NCI-H748 (cell line): ENCODE measurements around the gene DGKG.

ENCODE experiments used
- DNase-seq: peaks from one replicate; lab custom pipeline; 2025; ENCODE audit not compliant: unreplicated experiment; lab: John Stamatoyannopoulos, UW

DGKG gene

GRCh38 chr3:186118692-186119091 lies 243.3 kb downstream of the DGKG start:
- no peak for DNase-seq

- DNase-seq: no peak
Observed at GRCh38 chr3:186117521-186118134, 244.4 kb downstream of the DGKG start.

DNA sequence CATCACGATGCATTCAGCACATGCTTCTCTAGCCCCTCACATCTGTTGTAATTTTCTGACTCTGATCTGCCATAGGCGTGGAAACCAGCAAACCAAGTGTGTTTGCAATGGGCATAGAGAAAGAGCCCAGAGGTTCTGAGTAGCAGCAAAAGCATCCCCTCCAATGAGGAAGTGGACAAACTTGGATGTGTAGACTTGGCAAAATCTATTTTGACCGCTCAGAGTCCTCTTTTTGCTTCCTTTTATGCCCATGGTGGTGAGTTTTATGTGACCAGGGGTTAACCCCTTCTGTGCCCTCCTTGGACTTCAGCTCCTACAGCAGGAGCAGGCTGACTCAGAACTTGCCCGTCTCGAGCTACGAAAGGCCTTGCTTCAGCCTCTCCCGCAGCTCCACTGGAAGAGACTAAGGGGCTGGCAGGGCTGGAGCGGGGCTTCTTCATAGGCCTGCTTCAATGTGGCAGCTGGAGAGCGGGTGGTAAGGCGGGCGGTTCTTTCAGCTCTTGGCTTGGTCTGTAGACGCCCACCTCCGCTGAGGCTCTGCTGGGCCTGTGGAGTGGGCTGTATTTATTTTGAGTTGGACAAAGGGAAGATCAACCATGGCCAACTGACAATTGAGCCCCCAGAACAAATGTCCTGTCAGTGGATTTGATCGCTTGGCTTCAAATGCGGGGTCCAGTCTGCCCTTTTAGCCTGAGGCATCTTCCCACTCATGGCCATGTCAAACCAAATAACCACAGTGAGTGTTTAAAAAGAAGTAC lies 246.6 kb downstream of the DGKG start:
- DNase-seq: no peak

GRCh38 chr3:186110975-186111974 lies 250.8 kb downstream of the DGKG start:
- no peak for DNase-seq

GRCh38 chr3:186109897-186110803 lies 251.9 kb downstream of the DGKG start:
- peak; percentile 19 for DNase-seq

DNA sequence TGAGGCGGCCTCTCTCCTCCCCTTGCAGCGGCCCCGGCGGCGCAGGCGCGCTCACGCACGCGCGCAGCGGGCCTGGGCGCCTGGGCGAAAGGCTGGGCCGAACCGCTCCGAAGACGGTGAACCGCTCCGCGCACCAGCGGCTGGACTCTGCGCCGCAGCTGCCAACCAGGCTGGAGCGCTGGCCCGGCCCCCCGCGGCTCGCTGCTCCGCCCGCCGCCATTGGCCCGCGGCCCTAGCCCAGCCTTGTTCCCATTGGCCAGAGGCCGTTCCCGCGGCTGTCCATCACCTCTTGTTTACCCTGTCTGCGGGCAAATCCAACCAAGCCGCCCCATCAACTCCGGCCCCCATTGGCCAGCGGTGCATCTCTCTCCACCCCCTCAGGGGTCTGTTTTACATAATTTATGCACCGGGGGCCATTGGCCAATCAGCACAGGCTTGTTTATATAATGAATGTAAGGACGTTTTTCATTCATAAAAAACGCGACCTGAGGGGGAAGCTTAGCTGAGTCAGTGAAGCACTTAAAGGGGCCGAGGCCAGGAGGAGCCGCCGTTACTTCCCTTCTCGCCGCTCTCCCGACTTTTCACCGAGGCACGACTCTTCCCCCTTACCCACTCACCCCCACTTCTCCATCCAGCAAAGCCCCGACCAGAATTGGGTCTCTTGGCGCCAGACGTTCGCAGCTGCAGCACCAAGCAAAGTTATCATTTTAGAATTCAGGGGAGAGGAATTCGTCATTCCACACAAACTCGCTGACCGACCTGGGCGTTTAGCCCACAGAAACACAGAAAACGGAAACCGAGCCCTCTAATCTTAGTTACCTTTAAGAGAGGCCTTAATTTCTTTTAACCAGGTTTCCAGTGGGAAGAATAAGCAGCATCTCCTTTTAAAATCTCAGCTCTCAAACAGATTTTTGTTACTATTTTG lies 252.8 kb downstream of the DGKG start, which contains the start of gene ETV5:
ETV5 (minus strand) TSS at position 149 of the 925 bp plus-strand sequence. CDS start 3,221 bp downstream, outside the sequence.
- DNase-seq: peak; percentile 96

DNA sequence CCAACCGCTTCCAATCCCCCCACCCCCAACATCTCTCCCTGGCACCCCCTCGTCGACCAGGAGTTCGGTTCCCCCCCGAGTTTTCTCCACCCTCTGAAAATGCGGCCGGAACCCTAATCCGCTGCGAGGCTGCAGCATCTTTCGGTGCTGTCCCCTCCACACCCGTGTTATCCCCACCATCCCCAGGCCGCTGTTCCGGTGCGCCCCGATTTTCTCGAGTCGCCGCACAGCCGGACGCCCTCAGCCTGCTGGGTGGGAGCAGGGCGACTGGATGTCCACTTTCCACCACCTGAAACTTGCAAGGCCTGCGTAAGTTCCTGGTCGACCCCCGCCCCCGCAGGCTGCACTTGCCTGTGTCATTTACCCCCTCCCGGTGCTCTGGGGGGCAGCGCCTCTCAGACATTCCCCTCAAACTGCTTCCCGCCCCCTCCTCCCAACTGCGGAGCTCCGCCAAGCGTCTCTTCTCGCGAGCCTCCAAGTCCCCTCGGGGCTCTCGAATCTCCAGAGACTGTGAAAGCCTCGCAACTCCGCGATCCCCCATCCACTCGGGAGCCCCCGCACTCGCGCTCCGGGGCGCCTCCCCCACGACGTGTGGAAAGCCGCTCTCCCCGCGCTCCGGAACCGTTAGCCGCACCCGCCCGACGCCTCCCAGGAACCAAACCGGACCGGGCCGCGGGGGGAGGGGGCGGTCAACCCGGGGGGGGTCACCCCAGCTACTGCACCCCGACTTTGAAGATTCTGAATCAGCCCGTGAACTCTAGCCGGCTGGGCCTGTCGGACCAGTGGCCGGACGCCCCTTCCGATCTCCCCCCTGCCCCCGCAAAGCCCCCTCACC lies 253.7 kb downstream of the DGKG start:
- peak; percentile 31 for DNase-seq

DNA sequence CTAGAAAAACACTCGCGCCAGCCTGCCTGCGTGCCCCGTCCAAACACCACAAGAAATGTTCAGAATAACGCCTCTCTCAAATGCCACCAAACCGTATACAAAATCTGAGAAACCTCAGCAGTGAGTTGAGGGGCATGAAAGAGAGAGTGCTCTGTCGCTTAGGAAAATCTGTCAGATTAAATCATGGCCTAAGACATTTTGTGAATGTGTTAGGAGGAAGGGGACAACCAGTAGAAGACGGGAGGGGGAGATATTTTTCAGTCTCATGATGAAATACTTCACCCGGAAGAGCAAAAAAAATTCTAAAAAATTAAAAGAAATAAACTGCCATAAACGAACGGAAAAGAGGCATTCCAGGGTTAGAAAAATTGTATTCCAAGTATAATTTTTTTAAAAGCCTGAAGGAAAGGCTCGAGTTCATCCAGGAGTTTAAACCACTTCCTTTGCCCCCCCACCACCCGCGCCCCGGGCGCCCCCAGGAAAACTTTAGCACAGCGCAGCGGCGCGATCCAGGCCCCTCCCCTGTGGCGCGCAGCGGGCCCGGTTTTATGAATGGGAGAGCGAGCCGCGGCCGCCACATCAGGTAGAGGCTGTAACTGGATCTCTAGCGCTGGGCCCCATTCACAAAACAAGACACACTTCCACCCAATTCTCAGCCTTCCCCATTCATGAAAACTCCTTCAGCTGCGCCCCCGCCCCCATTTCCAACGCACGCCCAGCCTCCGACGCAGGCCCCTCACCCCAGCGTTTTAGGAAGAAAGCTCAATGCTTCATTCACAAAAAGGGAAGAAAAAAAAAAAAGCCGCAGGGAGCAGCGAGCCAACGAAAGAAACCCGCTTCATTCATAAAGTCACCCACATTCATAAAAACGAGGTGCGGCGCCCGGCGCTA lies 254.6 kb downstream of the DGKG start:
- DNase-seq: peak; percentile 72

DNA sequence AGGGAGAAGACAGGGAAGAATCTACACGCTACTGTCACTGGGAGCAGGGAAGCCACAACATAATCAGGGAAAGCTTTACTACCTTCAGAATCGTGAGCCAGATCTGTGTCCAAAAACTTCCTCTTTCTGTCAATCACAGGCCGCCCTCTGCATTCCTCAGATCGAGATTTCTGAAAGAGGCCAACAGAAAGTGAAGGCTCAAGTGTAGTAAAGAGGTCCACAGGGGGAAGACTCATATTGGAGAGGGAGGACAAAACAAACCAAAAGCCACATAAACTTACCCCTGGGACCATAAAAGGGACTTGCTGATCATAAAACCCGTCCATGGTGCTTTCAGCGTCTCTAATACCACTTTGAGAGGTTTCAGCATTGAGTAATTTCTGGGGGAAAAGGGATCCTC lies 256.5 kb downstream of the DGKG start:
- no peak for DNase-seq

GRCh38 chr3:186102687-186103086 lies 259.3 kb downstream of the DGKG start:
- no peak for DNase-seq

DNA sequence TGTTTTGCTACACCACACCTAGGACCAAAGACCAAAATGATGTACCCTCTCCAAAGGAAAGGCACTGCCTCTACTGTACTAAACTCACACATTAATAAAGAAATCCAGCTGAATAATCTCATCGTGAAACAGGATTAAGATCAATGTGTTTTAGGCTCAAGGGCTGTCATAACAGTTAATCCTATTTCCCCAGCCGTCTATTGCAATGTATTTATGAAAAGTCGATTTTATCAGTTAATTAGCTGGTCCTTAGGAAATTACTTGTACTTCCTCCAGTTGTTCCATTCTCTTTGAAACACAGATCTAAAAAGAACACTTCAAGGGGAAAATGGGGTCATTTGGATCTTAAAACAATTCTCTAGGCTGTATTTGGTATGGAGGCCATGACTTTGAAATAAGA lies 261.6 kb downstream of the DGKG start:
- no peak for DNase-seq

DNA sequence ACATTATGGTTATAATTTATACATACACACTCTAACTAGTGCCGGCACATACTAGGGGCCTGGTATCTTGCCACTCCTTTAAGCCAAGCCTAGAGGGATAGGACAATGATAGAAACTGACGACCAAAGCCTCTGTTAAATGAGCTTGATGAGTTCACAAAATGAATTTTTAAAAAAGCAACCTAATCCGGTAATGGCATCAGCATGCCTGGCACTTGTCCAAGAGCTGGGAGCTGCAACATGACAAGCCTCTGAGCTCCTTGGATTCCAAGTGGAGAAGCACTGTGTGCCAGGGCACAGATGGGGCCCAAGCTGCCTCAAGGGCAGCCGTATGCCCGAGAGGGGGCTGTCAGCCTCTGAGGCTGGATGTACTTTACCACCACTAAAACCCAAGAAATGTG lies 262.9 kb downstream of the DGKG start:
- DNase-seq: peak; percentile 0

- DNase-seq: no peak
Observed at GRCh38 chr3:186098740-186099139, 263.3 kb downstream of the DGKG start.

GRCh38 chr3:186097663-186098451 lies 264.2 kb downstream of the DGKG start:
- DNase-seq: peak; percentile 86

GRCh38 chr3:186097317-186097662 lies 264.7 kb downstream of the DGKG start:
- no peak for DNase-seq
